Measurements from ENCODE around the gene OPN4. TPM values are rescaled to one million over a fixed set of nuclear protein-coding genes. Genes with fewer than 3 reads are reported as not detected.

OPN4 gene
- total and polyA plus RNA-seq, 2 donors from 2014 or later: not detected

GRCh38 chr10:86703176-86703575 is 48.8 kb downstream of the OPN4 start:
- DNase-seq (no peak), FAIRE-seq (no peak)
- intact Hi-C loops (cut with DNase I): no loop called here
- Histone ChIP-seq H3K27me3 (ENCODE audit: control insufficient read depth, insufficient read depth, low read length) (no peaks in the 10 kb centered on the region), H3K9me3 (ENCODE audit: control insufficient read depth in 2 of 3, insufficient read depth in 1 of 3, low read length in 3 of 3) (no peaks in the 10 kb centered on the region), H3K4me1 (ENCODE audit: control insufficient read depth in 2 of 3, insufficient read depth in 2 of 3, low read depth in 1 of 3, low read length in 3 of 3) (no peaks in the 10 kb centered on the region), H3K4me3 (ENCODE audit: low read length in 3 of 3) (no peak overlapping the region), H3K27ac (ENCODE audit: low read depth in 2 of 2, low read length in 2 of 2) (no peak overlapping the region), H3K36me3 (ENCODE audit: control insufficient read depth in 2 of 3, insufficient read depth in 3 of 3, low read length in 3 of 3) (no peaks in the 10 kb centered on the region), H3K9ac (ENCODE audit: low read length in 3 of 3) (no peak overlapping the region)
- no peak for TF ChIP-seq CTCF (IDR thresholded peaks at IDR 0.05; ENCODE audit: borderline replicate concordance, extremely low read depth, insufficient read depth)

GRCh38 chr10:86705139-86705538 is 50.8 kb downstream of the OPN4 start:
- FAIRE-seq: no peak
- Histone ChIP-seq H3K4me3 (ENCODE audit: low read length in 3 of 3) (no peak overlapping the region), H3K9me3 (ENCODE audit: control insufficient read depth in 2 of 3, insufficient read depth in 1 of 3, low read length in 3 of 3) (no peaks in the 10 kb centered on the region), H3K36me3 (ENCODE audit: control insufficient read depth in 2 of 3, insufficient read depth in 3 of 3, low read length in 3 of 3) (no peaks in the 10 kb centered on the region), H3K27me3 (ENCODE audit: control insufficient read depth, insufficient read depth, low read length) (no peaks in the 10 kb centered on the region), H3K9ac (ENCODE audit: low read length in 3 of 3) (no peak overlapping the region), H3K27ac (ENCODE audit: low read depth in 2 of 2, low read length in 2 of 2) (no peak overlapping the region), H3K4me1 (ENCODE audit: control insufficient read depth in 2 of 3, insufficient read depth in 2 of 3, low read depth in 1 of 3, low read length in 3 of 3) (no peaks in the 10 kb centered on the region)
- no peak for TF ChIP-seq CTCF (IDR thresholded peaks at IDR 0.05; ENCODE audit: borderline replicate concordance, extremely low read depth, insufficient read depth)
- DNase-seq: no peak
- intact Hi-C loops (cut with DNase I): no loop called here

- Histone ChIP-seq H3K36me3 (ENCODE audit: control insufficient read depth in 2 of 3, insufficient read depth in 3 of 3, low read length in 3 of 3) (no peaks in the 10 kb centered on the region), H3K4me3 (ENCODE audit: low read length in 3 of 3) (no peak overlapping the region), H3K9ac (ENCODE audit: low read length in 3 of 3) (no peak overlapping the region), H3K9me3 (ENCODE audit: control insufficient read depth in 2 of 3, insufficient read depth in 1 of 3, low read length in 3 of 3) (no peaks in the 10 kb centered on the region), H3K4me1 (ENCODE audit: control insufficient read depth in 2 of 3, insufficient read depth in 2 of 3, low read depth in 1 of 3, low read length in 3 of 3) (peaks cover 0 to 4% (median 3%) of the 10 kb centered on the region in 3 donors), H3K27me3 (ENCODE audit: control insufficient read depth, insufficient read depth, low read length) (no peaks in the 10 kb centered on the region), H3K27ac (ENCODE audit: low read depth in 2 of 2, low read length in 2 of 2) (no peak overlapping the region)
- no peak for TF ChIP-seq CTCF (IDR thresholded peaks at IDR 0.05; ENCODE audit: borderline replicate concordance, extremely low read depth, insufficient read depth)
- DNase-seq: no peak
- no peak for FAIRE-seq
- intact Hi-C loops (cut with DNase I): no loop called here
These were observed 51.6 kb downstream of the OPN4 start for GRCh38 chr10:86705905-86706304.

- no peaks in the 10 kb centered on the region for H3K9me3 ChIP-seq (ENCODE audit: control insufficient read depth in 2 of 3, insufficient read depth in 1 of 3, low read length in 3 of 3)
- H3K27me3 ChIP-seq (ENCODE audit: control insufficient read depth, insufficient read depth, low read length): no peaks in the 10 kb centered on the region
- H3K4me1 ChIP-seq (ENCODE audit: control insufficient read depth in 2 of 3, insufficient read depth in 2 of 3, low read depth in 1 of 3, low read length in 3 of 3): peaks cover 0 to 4% (median 4%) of the 10 kb centered on the region in 3 donors
- peak in 2 of 5 donors; percentile 35 to 65 for DNase-seq
- TF ChIP-seq CTCF (IDR thresholded peaks at IDR 0.05; ENCODE audit: borderline replicate concordance, extremely low read depth, insufficient read depth): no peak
- intact Hi-C loops (cut with DNase I): no loop called here
- H3K36me3 ChIP-seq (ENCODE audit: control insufficient read depth in 2 of 3, insufficient read depth in 3 of 3, low read length in 3 of 3): no peaks in the 10 kb centered on the region
- no peak for FAIRE-seq
- H3K9ac ChIP-seq (ENCODE audit: low read length in 3 of 3): no peak overlapping the region
- no peak overlapping the region for H3K27ac ChIP-seq (ENCODE audit: low read depth in 2 of 2, low read length in 2 of 2)
- no peak overlapping the region for H3K4me3 ChIP-seq (ENCODE audit: low read length in 3 of 3)
These were observed 52.1 kb downstream of the OPN4 start for GRCh38 chr10:86706401-86706841.

All from kidney (tissue), 14 donors.